Stimulated activated CD4-positive, alpha-beta T cell treated with anti-CD3 and anti-CD28 coated beads, Interleukin-4, amount 100 ng/mL, for 4 hours (primary cell): ENCODE measurements around the gene HTRA3.
A peak's percentile ranks its signal among the peaks of the same experiment; 100 is the strongest.

ENCODE experiments used
- DNase-seq, 2 experiments: peaks; one replicate each; pipeline ENCODE4 v3.0.0-alpha.2; 2020

HTRA3 gene

DNA sequence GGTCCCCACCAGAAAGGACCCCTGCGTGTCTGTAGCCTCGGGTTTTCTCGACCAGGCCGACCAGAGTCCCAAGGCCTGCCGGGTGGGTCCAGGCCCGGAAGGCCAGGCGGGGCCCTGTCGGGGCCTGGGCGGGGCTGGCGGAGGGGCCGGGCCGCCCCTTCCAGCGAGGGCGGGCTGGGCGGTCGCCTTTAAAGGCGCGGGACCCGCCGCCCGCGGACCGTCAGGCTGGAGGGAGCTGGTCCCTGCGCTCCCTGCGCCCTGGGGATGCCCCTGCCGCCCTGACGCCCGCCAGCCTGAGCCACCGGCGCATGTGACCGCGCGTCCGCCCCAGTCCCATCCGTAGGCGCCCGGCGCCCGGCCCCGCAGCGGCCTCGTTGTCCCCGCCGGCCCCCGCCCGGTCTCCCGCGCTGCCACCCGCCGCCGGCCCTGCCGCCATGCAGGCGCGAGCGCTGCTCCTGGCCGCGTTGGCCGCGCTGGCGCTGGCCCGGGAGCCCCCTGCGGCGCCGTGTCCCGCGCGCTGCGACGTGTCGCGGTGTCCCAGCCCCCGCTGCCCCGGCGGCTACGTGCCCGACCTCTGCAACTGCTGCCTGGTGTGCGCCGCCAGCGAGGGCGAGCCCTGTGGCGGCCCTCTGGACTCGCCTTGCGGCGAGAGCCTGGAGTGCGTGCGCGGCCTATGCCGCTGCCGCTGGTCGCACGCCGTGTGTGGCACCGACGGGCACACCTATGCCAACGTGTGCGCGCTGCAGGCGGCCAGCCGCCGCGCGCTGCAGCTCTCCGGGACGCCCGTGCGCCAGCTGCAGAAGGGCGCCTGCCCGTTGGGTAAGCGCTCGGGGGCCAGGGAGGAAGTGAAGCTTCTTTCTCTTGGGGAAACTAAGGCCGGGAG is at the start of gene HTRA3:
HTRA3 (plus strand) TSS at position 220 of the 883 bp plus-strand sequence; CDS start at position 435, 215 bp downstream.
- no peak for DNase-seq

DNA sequence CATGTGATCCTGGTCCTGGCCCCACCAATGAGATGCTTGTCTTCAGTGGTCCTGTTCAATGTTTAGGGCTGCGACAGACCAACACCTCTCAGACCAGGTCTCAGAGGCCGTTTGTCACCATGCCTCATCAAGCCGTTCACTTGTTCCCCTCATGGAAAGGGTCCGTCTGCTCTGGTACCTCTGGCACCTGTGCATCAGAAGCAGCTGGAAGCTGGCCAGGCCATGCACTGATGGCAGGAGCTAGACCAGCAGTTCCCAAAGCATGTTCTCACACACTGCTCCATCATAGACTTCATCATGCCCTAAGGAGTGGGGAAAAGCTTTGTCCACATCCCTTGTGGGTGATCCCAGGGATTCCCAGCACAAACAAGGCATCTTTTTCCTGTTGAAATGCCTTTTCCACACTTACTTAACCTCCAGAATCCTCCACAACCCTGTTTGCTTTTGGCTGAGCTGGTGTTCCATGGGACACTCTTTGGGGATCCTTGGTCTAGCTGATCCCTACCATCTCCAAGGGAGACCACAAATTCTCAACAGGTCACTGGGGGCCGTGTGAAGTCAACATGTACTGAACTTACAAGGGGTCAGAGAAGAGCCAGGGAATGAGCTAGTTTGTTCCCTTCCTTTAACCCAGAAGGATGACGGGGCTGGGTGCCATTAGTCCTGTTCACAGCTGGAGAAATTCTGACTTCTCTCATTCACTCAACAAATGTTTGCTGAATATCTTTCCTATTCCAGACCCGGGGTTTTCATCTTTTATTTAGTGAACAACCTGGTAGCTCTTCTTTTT is 48.7 kb upstream of the HTRA3 start:
- no peak for DNase-seq

DNA sequence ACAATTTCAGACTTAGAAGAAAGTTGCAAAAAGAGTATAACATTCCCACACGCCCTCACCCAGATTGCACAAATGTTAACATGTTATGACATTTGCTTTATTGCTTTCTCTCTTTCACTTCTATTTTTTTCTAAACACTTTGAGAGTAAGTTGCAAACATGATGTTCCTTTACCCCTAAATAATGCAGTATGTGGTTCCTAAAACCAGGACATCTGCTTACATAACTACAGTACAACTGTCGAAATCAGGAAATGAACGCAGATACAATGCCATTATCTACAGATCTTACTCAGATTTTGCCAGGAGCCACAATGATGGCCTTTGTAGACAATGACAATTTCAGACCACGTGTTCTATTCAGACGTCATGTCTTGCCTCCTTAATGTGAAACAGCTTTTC is 48.1 kb upstream of the HTRA3 start:
- no peak for DNase-seq

DNA sequence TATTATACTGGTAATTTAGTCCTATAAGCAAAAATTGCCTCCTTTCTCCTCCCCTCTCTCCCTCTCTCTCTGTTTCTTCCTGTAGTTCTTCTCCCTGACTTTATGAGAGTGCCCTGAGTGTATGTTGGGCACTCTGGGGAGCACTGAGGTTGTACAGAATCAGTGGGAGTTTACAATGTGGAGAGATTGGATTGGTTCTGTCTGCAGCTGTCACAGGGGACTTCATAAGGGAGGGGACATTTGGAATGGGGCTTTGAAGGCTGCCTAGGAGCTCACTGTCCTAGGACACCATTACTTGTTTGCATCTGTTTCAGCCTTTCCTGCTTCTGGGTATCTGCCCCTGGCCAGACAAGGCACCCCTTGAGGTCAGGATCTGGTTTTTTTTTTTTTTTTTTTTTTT is 47.6 kb upstream of the HTRA3 start:
- no peak for DNase-seq

DNA sequence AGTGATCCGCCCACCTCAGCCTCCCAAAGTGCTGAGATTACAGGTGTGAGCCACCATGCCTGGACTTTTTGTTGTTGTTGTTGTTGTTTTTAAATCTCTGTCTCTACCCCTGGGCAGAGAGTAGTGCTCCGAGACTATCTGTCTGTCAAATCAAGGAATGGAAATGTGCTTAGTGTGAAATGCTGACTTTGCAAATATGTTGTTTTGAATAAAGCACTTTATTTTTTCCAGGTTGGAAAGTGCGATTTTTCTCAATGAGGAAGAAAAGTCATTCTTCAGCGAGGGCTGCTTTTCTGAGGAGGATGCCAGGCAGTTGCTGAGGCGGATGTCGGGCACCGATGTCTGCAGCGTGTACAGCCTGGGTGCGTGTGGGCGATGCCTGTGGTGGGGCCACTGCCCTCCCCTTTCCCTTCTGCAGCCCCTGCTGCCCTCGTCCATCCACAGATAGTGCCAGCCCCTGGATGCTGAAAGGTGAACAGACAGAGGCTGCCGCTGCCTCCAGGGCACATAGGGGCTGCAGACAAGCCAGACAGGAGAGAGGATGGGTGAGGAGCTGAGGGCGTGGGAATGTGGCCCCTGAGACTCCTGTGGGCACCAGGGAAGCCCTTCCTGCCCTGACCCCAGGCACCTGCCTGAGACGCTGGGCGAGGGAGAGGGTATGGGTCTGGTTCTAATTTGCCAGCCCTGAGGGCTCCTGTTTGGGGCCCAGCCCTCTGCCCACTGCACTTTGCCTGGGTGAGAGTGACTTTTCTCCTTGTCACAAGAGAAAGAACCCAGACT is 46.8 kb upstream of the HTRA3 start:
- no peak for DNase-seq

DNA sequence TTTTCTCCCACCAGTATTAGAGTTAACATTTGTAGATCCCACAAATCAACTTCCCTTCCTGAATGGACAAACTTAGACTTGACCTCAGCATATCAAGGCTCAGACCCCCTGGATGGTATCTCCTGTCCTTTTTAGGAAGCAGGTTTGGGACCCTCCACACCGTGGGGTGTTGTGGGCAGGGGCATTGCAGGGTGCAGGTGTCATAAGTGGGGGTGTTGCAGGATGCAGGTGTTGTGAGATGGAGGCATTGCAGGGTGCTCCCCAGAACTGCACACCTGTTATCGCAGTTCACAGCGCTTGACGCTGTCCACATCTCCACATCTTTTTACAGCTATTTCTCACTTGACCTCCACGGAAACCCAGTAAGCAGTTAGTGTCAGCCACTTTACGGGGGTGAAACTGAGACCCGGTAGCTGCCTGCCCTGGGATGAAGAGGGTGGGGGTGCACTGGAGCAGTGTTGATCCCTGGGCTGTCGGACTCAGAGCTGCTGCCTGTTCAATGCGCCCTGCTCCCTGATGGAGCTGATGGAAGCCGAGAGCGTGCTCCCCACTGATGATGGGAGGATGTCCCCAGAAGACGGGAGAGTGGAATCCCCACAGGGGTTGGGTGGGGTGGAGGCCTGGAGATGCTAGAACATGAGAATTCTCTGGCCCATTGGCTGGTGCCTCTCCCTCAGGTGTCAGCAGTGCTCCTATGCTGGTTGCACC is 45.1 kb upstream of the HTRA3 start:
- DNase-seq, result no peak

DNA sequence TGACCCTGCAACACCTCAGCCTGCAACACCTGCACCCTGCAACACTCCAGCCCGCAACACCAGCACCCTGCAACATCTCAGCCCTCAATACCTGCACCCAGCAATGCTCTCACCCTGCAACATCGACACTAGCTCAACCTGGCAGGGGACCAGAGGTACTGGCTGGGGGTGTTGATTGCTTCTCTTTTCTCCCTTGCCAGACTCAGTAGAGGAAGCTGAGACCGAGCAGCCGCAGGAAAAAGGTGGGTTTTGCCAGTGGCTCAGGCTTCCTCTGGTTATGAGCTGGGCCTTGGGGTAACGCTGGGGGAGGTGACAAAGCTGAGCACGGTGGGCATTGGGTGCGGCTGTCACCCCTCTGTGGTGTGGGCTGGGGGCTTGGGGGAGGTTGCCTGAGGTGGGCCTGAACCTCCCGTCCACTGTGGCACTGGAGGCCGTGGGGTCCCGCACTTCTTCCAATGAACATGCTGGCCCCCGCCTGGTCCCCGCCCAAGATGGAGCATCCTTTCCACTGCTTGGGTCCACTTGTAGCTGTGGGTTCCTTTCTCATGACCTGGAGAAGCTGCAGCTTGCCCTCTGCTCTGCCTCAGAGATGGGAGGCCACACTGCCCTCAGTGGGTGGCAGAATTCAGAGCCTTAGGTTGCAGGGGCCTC is 44.5 kb upstream of the HTRA3 start:
- no peak for DNase-seq

DNA sequence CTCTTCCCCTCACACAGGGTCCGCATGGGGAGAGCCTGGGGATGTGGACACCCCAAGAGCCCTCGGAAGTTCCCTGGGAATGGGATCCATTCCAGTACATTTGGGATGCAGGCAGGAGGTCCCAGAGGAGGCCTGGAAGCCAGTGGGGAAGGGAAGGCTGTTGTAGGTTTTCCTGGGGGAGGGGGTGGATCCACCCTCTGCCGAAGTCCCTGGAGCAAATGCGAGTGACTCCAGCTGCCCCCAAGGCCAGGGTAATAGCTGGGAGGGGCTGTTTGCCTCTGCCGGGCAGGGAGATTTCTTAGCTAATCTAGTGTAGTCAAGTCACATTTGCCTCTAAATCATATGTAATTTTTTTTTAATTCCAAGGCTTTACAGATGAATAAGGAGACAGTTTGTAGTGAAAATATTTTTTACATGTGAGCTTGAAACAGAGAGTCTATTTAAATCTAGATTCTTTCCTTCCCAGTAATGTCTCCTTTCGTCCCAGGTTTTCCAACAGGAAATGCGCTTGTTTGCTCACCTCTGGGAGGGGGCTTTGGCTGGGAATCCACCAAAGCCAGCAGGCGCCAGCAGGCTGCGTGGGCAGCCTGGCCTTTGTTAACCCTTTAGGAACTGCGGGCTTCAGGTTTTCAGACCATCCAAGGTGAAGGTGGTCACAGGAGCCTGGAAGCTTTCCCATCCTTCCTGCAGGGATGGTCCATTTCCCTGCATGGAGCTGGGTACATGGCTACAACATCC is 43.7 kb upstream of the HTRA3 start:
- no peak for DNase-seq

DNA sequence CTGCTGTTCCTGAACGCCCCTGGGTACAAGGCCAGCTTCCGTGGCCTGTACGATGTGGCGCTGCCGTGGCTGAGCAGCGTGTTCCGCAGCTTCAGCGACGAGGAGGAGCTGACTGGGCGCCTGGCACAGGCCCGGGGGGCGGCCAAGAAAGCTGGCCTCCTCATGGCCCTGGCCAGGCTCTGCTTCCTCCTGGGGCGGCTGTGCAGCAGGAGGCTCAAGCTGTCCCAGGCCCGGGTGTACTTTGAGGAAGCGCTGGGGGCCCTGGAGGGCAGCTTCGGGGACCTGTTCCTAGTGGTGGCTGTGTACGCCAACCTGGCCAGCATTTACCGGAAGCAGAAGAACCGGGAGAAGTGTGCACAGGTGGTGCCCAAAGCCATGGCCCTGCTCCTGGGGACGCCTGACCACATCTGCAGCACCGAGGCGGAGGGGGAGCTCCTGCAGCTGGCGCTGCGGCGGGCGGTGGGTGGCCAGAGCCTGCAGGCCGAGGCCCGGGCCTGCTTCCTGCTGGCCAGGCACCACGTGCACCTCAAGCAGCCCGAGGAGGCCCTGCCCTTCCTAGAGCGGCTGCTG is 42.3 kb upstream of the HTRA3 start:
- no peak for DNase-seq

DNA sequence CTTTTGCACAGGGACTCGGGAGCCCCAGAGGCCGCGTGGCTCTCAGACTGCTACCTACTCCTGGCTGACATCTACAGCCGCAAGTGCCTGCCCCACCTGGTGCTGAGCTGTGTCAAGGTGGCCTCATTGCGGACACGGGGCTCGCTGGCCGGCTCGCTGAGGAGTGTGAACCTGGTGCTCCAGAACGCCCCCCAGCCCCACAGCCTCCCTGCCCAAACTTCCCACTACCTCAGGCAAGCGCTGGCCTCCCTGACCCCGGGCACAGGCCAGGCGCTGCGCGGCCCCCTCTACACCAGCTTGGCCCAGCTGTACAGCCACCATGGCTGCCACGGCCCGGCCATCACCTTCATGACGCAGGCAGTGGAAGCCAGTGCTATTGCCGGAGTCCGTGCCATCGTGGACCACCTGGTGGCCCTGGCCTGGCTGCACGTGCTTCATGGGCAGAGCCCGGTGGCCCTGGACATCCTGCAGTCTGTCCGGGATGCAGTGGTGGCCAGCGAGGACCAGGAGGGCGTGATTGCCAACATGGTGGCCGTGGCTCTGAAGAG is 41.7 kb upstream of the HTRA3 start:
- no peak for DNase-seq

DNA sequence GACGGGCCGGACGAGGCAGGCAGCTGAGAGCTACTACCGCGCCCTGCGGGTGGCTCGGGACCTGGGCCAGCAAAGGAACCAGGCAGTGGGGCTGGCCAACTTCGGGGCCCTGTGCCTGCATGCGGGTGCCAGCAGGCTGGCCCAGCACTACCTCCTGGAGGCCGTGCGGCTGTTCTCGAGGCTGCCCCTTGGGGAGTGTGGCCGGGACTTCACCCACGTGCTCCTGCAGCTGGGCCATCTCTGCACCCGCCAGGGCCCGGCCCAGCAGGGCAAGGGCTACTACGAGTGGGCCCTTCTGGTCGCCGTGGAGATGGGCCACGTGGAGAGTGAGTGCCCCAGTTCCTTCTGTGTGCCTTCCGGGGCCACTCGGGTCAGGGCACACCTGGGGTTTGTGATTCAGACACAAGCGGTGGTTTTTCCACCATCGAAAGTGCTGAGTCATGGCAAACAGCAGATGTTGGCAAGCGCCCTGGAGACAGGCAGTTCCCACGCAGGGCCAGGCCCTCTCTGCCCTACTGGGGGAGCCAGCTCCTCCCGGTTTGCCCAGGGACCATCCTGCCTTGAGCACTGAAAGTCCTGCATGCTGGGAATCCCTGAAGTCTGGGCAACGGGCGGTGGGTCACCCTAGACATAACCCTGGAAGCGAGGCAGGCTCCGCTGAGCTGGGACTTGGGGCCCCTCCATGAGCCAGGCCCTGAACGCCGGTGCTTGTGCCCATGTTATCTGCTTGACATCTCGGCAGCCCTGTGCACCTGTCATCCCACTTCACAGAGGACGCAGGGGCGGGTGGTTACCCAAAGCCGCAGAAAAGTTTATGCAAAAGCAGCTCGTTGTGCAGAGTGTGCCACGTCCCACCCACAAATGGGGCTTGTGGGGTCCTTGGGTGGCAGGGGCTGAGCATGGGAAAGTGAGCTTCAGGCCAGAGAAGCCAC is 41.0 kb upstream of the HTRA3 start:
- DNase-seq, result peak; percentile 62 to 86

DNA sequence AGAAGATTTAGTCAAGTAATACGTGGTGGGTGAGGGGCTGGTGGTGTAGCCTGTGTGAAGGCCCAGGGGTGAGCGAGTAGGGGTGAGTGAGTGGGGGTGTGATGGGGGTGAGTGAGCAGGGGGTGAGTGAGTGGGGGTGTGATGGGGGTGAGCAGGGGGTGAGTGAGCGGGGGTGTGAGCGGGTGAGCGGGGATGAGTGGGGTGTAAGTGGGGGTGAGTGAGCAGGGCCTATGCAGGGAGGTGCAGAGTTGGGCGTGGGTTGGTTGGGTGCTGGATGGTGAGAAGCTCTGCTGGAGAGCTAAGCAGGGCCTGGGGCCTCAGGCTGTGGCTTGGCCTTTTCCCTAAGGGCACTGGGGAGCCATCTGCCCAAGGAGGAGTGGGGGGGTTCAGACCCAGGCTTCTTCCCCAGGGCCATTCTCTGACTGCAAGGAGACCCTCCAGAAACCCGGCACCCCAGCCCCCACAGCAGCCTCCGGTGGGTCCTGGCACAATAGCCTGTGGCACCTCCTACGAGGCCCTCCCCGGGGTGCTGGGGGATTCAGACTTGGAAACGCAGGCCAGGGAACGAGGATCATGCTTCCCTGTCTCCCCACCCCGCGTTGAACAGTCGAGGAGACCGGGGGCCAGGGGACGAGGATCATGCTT is 40.1 kb upstream of the HTRA3 start:
- DNase-seq, result peak in 1 of 2 experiments; percentile 61

DNA sequence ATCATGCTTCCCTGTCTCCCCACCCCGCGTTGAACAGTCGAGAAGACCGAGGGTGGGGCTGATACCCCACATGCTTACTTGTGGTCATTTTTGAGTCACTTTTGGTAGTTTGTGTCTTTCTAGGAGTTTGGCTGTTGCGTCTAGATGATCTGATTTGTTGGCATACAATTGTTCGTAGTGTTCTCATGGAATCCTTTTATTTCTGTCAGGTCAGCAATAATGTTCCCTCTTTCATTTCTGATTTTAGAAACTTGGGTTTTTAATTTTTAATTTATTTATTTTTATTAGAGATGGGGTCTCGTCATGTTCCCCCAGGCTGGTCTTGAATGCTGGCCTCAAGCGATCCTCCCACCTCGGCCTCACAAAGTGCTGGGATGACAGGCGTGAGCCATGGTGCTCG is 39.5 kb upstream of the HTRA3 start:
- DNase-seq, result no peak

DNA sequence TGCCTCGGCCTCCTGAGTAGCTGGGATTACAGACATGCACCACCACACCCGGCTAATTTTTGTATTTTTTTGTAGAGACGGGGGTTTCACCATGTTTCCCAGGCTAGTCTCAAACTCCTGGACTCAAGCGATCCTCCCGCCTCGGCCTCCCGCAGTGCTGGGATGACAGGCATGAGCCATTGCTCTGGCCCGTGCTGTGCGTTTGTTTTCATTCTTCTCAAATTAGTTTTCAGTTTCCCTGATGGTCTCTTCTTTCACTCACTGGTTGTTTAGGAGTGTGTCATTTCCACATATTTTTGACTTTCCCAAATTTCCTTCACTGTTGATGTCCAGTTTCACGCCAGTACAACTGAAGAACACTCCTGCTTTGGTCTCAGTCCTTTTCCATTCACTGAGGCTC is 38.7 kb upstream of the HTRA3 start:
- DNase-seq, result no peak

DNA sequence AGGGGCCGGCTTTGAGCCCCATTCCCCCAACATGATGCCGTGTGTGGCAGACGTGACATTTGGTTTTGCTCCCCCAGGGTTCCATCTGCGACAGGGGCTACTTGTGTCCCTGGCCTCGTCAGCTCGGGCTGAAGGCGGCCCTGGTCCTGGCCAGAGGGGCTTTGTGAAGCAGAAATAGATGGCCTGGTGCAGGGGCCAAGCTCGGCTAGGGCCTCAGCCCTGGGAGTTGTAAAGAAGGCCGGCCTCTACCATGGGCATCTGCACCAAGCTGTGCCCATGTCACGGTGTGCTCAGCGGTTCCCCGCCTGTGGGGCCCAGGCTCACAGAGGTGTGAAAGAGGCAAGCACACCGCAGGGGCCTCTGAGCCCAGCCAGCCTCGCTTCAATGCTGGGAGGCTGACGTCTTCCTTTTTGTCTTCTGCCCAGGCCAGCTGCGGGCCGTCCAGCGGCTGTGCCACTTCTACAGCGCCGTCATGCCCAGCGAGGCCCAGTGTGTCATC is 38.0 kb upstream of the HTRA3 start:
- no peak for DNase-seq

DNA sequence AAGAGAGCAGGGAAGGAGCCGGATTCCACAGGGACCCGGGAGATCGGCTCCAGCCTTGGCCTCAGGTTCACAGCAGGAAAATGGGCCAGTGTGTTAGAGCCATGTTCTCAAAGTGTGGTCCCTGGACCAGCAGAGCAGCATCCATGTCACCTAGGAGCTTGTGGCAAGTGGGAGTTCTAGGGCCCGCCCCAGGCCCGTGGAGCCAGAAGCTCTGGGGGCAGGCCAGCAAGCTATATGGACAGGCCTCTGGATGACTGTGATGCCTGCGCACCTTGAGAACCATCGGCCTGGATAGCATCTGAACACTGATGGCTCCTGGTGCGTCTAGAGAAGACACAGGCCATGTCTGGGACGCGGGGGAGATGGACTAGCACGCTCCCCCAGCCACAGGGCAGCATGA is 36.8 kb upstream of the HTRA3 start:
- DNase-seq, result no peak

DNA sequence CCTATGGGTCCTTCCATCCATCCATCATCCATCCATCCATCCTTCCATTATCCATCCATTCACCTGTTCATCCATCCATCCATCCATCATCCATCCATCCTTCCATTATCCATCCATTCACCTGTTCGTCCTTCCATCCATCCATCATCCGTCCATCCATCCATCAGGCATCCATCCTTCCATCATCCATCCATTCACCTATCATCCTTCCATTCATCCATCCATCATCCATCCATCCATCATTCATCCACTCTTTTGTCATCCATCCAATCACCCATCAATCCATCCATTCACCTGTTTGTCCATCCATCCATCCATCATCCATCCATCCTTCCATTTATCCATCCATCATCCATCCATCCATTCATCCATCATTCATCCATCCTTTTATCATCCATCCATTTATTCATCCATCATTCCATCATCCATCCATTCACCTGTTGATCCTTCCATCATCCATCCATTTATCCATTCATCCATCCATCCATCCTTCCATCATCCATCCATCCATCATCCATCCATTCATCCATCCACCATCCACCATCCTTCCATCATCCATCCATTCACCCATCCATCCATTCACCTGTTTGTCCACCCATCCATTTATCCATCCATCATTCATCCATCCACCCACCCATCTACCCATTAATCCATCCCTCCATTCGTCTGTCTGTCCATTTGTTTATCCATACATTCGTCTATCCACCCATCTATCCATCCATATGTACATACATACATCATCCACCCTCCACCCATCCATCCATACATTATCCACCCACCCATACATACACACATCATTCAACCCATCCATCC is 35.7 kb upstream of the HTRA3 start:
- no peak for DNase-seq

DNA sequence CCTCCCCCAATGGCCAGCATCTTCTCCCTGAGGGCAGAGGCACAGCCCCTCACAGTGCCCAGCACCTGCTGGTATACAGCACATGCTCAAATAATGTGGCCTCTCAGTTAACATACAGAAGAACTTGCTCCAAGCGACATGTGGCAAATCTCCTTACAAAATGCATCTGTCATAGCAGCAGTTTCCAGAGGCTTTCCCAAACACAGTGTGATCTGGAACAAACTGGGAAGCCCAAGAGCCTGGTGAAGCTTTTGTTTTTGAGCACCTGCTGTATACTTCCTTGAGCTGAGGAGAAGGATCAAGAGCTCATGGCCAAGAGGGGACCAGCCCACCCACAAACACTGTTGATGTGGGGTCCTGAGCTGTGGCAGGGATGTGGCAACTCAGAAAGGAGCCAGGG is 34.8 kb upstream of the HTRA3 start:
- DNase-seq, result no peak
